ENCODE results near the gene FAM83C.

FAM83C gene

GRCh38 chr20:35299780-35300179 is 7.6 kb upstream of the FAM83C start:
- DNase-seq (ENCODE audit: low read depth, low spot score) = no peak

DNA sequence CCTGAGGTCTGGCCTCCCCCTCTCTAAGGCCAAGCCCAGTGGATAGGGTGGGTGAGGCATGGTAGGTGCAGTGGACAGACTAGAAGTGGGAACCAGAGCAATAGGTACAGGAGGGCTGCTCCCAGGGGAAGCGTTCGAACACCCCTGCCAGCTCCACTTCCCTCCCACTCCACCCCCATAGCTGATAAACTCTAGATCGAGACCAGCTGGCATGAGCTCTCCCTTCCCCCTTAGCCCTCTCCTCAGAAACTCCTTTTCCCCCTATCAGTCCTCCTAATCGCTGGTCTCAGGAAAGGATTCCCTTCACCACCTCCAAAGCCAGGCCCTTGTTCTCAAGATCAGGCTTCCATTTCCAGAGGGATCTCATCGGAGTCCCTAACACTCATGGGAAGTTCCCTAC is 6.0 kb upstream of the FAM83C start:
- no peak for DNase-seq (ENCODE audit: low read depth, low spot score)

DNA sequence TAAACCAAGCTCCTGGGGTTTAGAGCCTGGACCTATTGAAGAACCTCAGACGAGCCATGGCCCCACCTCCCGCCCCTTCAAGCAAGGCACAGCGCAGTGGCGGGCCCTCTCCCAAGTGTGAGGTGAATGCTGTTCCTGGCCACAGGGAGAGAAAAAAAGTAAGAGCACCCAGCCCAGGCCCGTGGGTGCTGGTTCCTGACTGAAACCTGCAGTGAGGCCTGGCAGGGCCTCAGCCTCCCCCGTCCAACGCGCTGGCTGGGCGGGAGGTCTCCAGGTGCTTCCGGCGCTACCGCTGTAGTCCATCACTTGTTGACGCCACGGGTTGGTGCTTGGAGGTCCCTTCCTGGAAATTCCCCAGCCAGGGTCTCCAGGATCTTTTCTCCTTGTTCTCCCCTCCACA is 5.5 kb upstream of the FAM83C start:
- DNase-seq (ENCODE audit: low read depth, low spot score) = no peak

DNA sequence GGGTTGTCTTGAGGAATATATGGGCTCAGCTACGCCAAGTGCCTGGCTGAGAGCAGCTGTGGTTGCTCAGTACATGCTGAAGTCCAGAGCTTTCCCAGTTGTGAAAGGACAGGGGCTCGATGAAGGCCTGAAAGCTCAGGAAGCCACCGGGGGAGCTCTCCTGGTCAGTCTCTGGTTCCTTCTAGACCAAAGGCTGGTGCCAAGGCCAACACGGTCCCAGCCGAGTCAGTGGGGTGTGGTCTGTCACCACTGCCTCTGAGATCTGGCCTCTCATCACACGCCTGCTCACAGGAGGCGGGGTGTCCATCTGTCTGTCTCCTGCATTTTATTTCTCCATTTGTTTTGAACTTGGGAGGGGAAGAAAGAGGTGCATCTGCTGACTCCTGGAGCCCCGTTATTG is 4.9 kb upstream of the FAM83C start:
- DNase-seq (ENCODE audit: low read depth, low spot score) = no peak

- no peak for DNase-seq (ENCODE audit: low read depth, low spot score)
Measured at GRCh38 chr20:35296101-35296554, 3.9 kb upstream of the FAM83C start.

DNA sequence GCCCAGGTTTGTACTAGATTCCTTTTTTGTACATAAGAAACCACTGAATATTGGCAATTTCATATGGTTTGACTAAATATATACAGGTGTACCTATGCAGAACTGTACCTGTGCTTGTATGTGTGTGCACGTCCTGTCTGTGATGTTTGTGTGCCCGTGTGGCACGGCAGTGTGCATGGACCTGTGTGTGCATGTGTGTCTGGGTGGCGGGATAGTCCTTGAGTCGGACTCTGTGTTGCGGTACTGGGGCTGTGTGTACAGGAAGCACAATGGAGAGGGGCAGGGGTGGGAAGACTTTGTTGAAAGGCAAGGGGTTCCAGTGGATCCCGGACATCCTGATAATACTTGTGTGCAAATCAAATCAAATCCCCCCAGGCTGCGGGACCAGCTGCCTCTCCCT is 3.4 kb upstream of the FAM83C start:
- DNase-seq (ENCODE audit: low read depth, low spot score) = no peak

GRCh38 chr20:35295058-35295457 is 2.8 kb upstream of the FAM83C start:
- DNase-seq (ENCODE audit: low read depth, low spot score) = no peak

- no peak for DNase-seq (ENCODE audit: low read depth, low spot score)
Measured at GRCh38 chr20:35294293-35294685, 2.1 kb upstream of the FAM83C start.

DNA sequence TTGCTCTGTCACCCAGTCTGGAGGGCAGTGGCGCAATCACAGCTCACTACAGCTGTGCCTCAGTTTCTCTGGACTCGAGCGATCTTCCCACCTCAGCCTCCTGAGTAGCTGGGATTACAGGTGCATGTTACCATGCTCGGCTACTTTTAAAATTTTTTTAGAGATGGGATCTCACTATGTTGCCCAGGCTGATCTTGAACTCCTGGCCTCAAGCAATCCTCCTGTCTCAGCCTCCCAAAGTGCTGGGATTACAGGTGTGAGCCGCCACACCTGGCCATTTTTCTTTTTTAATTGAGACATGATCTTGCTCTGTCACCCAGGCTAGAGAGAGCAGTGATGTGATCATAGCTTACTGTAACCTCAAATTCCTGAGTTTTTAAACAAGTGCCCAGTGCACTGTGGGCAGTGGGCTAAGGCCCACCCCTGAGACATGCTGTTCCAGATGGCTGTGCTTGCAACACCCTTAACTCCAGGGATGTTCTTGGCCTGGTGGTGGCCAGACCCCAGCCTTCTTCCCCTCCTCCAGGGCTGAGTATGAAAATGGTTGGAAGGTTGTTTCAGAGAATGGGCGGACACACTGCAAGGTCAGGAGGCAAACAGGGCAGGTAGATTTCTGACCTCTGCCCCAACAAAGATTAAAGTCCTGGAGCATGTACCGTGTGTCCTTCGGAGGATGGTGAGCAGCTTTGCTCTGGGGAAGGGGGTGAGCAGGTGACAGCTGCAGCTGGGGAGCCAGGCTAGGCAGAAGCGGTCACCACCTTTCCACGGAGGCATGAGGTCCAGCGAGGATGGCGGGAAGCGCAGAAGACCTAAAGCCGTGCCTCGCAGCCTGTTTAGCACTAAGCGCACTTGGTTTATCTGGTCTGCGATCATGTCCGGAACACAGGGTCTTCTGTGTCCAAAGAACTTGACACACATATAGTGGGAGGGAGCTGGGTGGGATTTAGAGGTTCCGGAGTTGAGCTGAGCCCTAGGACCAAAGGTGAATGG is 1.4 kb upstream of the FAM83C start:
- DNase-seq (ENCODE audit: low read depth, low spot score) = no peak

GRCh38 chr20:35292504-35293285 is 470 bp upstream of the FAM83C start:
- no peak for DNase-seq (ENCODE audit: low read depth, low spot score)

- no peak for DNase-seq (ENCODE audit: low read depth, low spot score)
Measured at GRCh38 chr20:35290887-35291417, 1.3 kb downstream of the FAM83C start.

- no peak for DNase-seq (ENCODE audit: low read depth, low spot score)
Measured at GRCh38 chr20:35290186-35290886, 1.9 kb downstream of the FAM83C start.

DNA sequence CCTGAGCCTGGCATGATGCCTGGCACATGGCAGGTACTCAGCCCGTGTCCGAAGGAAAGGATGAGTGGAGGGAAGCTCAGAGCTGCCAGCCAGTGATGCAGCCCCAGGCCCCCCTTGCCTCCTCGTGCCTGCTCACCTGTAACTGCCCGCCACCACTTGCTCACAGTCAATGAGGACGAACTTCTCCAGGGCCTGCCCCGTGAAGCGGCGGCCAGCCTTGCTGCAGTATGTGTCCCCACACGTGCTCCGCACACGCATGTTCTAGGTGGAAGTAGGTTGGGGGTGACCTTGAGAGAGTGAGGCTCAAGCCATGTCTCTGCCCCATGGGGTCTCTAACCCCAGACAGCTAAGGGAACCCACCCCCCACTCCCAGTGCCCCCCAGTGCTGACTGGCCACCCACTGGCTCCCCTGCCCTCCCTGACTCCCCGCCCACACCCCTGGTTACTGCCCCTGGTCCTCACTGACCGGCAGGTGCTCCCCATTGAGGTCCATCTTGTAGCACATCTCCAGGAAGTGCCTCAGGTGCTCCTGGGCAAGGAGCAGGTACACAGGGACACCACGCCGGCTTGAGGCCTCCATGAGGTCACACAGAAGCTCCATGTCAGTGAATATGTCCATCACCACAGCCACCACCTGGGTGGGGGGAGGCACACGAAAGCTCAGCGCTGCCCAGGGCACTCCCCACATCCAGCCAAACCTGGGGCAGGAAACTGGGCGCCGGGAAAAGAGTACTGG is 3.7 kb downstream of the FAM83C start:
- no peak for DNase-seq (ENCODE audit: low read depth, low spot score)

DNA sequence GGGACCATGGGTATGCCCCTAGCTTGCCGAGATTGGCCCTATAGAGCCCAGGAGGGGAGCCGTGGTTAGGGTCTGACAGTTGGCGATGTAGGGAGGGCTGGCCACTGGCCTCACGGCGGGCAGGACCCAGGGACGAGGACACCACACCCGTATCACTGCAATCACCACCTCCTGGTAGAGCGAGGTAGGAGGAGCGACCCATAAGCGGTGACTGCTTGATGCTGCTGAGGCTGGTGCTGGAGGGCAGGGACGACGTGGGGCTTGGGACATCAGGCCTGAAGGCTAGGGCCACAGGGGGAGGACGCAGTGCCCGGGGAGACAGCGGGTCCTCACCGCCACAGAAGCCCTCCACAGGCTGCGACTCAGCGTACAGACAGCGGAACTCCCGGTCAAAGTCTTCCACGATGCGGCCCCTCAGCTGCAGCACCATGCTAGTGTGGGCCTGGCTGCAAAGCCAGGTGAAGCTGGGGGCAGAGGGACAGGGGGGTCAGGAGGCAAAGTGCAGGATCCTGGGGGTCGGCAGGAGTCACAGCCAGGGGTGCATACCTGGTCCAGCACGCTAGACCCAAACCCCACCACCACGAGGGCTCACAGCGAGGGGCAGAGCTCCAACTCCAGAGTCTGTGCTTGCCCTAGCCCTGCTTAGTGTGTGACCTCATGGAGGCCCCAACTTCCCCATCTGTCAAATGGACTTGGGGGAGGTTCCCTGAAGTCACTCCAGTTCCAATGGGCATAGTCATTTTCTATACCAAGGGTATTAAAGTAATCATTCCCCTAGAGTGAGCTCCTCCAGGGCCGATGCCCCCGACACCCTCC is 4.5 kb downstream of the FAM83C start:
- DNase-seq (ENCODE audit: low read depth, low spot score) = no peak

DNA sequence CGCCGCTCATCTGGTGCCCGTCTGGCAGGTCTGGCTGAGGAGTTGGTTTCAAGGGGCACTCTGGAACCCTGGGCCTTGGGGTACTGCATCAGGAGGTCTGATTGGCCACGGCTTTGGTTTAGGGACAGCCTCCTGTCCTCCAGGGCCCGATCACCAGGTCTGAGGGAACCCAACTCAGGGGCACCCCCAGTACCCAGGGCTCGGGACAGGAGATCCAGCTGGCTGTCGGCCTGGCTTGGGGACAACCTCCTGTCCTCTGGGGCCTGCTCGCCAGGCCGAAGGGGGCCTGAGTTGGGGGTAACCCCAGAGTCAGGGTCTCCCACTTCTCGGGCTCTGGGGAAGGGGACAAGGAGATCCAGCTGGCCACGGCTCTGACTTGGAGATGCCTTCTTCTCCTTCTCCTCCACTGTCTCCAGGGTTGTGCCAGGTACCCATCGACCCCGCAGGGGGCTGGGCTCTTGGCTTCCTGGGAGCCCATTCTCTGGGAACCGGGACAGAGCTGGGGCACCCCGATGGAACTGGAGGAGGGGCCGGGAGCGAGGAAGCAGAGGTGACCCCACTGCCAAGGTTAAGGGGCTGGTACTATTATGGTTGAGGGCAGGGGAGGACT is 5.2 kb downstream of the FAM83C start:
- no peak for DNase-seq (ENCODE audit: low read depth, low spot score)

DNA sequence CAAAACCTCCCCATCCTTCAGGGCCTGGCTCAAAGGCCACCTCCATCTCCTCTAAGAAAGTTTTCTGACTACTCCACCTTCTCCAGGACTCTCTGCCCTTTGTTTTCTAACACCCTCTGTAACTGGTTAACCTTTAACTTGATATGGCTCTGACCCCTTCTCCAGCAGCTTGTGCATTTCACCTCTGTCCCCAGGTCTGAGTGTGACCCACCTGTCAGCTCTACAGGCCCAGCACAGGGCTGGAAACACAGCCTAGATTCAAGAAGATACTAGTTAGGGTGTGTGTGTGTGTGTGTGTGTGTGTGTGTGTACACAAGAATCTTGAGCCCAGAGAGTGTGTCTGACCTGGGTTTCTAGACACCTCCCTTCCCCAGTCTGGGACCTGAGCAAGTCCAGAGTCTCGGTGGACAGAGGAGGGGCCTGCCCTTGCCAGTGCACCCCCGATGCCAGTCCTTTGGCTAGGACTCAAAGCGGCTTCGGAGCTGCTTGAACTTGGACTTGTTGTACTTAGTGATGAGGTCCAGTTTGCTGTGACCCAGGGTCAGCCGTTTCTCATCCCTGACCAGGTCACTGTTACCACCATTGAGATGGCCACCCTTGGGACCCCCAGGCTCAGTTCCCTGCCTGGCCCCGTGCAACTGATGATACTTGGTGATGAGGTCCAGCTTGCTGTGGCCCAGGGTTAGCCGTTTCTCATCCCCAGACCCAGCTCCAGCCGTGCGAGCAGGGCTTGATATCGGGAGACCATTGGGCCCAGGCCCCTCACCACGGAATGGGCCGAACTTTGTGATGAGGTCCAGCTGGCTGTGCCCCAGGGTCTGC is 5.9 kb downstream of the FAM83C start:
- DNase-seq (ENCODE audit: low read depth, low spot score) = no peak

DNA sequence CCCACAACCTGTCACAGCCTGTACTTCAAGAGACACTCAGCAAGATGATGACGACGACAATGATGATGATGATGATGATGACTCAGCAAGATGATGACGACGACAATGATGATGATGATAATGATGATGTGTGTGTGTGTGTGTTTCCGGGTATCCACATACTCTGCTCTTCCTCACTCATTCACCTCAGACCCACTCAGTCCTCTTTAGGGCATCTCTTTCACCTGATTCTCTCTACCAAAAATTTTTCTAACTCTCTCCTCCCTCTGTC is 6.5 kb downstream of the FAM83C start:
- DNase-seq (ENCODE audit: low read depth, low spot score) = no peak

GRCh38 chr20:35284992-35285805 is 7.0 kb downstream of the FAM83C start:
- no peak for DNase-seq (ENCODE audit: low read depth, low spot score)
